GM10847 (cell line): ENCODE results near the gene RAB27A.

Experiments used
- POLR2A ChIP-seq: IDR thresholded peaks from 2 replicates; pipeline ENCODE4 v1.6.1; 2011; ENCODE audit not compliant: insufficient read length; ENCODE audit errors: extremely low read depth

The RAB27A gene

DNA sequence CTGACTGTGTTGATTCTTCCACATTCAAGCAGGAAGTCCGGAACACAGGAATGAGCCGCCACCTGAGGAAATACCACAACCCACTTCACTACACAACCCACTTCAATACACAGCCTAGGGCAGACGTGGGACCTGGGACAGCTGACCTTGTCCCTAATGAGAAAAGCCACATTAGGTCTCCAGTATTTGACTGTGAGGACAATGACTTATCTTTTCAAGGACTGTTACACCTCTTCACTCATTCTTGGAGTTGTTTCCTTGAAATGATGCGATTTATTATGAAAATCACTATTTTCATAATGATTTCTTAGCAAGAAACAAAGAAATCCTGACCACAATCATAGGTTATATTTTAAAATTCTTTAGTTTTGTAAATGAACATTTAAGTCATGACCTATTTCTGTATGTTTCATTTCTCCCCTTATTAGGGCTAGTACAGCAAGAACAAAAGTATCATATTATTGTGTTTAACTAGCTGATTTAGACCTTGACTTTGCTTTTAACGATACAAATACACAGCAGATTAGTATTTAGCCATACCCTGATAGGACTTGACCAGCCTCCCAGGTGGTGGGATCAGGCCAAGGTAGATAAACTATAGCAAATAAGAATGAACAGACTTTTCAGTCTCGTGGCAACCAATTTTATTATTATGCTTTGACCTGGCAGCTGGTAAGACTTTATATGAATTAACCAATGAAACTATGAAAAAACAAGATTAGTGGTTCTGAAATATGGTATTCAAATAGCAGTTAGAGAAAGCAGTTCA lies 6.0 kb downstream of the RAB27A start:
- TF ChIP-seq POLR2A: no peak

DNA sequence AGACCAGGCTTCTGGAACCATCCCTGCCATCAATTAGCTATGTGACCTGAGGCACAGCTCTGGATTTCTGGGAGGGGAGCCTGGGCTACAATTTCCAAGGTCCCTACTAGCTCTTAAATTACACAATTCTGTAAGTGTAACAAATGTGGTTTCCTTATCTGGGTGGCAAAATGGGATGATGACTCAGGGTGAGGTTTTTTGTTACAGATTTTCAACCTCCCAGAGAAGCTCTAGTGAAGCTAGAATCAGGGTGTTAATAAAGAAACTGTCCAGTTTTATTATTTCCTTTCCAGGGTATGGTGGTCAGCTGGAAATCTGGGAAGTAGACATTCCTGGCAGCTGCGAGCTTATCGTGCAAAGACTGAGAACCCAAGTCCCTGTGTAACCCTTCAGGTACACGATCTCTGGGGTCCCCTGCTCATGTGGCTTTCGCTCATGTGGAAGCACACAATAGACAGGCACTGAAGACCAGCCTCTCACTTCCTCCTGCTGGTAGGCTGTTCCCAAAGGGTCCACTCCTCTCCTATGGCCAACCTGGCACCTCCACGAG lies 7.3 kb downstream of the RAB27A start:
- TF ChIP-seq POLR2A: no peak

DNA sequence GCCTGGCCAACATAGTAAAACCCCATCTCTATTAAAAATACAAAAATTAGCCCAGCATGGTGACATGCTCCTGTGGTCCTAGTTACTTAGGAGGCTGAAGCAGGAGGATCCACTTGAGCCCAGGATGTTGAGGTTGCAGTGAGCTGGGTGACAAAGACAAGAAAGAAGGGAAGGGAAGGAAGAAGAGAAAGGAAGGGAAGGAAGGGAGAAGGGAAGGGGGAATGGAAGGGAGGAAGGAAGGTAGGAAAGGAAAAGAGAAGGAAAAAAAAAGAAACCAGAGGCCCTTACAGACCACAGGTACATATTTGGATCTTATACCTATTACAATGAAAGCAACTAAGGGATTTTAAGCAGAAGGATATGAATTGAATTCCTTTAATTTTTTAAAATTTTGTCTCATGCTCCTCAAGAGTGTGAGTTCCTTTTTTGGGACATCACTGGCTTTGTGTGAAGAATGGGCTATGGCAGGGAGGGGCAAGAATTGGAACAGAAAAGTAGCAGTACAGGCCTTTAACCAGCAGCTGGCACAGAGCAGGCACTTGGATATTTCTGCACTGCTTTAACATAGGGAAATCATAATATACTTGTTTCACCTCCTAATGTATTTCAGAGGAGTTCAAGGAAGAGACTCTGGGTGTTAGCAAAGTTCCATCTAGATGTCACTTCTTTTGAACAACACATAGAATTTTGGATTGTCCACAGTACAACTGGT lies 7.9 kb downstream of the RAB27A start:
- no peak for TF ChIP-seq POLR2A

DNA sequence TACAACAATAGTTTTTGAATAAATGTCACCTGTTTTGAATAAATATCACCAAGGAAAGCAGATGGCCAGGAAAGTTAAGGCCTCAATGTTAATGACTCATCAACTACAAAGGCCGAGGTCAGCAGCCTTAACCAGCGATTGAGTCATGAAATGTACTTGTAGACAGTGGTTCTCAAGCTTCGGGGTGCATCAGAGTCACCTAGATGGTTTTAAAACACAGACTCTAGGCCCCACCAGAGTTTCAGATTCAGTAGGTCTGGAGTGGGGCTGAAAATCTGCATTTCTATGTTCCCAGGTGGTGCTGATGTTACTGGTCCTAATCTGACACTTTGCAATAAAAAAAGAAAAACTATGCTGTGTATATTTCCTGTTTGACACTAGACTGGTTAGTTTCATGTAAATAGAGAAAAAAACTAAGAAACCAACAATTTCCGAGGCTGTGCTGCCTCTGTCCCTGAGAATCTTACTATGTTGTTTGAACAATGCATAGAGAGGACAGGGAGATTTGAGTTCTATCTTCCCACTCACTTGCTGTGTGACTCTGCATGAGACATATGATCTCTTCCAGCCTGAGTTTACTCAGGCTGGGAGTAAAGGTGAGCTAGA lies 9.8 kb downstream of the RAB27A start:
- no peak for TF ChIP-seq POLR2A

DNA sequence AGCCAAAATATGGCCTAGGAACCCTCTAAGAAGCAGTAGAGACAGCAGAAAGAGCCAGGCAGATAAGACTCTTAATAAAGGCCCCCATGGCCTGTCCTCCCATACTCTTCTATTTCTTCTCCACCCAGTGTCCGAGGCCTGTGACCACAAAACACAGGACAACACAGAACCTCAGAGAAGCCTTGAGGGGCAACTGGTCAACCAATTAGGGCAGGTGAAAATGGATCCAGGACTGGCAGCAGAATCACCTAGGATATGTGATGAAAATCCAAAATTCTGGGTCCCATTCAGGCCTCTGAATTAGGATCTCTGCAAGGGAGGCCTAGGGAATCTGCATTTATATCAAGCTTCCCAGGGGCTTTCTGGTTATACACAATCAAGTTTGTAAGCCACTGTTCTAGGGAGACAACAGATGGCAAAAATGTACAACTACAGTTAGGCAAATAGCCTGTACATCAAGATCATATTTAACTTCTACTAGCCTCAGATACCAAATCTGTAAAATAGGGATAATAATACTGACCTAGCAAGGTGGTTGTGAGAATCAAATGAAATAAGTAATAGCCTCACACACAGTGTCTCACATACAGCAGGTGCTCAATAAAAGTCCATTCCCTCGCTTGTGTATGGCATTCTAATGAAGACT lies 10.4 kb downstream of the RAB27A start:
- no peak for TF ChIP-seq POLR2A

DNA sequence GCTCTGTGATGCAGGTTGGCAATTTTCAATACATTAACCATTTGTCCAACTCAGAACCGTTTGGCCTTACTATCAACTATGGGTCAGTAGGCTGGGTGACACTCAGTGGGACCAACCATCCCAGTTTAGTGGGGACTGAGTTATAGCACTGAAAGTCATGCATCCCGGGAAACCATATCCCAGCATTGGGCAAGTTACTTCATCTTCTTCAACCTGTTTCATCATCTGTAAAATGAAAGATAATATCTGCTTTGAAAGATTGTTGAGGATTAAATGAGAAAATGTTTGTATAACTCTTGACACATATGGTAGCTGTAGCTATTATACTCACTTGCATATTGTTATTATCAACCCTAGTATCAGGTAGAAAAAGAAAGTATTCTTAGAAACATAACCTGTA lies 11.9 kb downstream of the RAB27A start:
- no peak for TF ChIP-seq POLR2A

DNA sequence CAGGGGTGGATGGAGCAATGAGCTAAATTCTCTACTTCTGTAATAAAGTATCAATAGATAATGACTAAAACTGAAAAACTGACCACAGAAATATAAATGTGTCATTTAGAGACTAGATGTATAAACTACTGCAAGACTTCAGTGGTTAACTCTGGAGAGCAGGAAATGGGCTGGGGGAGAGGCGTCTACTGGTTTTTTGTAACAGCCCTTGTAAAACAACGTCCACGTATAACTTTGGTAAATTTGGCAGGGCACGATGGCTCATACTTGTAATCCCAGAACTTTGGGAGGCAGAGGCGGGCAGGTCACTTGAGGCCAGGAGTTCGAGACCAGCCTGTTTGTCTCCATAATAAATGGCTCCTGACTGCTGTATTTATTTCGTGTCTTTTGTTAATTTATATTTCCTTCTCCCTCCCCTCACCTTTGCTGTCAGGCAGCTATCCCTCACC lies 12.5 kb downstream of the RAB27A start:
- TF ChIP-seq POLR2A: no peak

DNA sequence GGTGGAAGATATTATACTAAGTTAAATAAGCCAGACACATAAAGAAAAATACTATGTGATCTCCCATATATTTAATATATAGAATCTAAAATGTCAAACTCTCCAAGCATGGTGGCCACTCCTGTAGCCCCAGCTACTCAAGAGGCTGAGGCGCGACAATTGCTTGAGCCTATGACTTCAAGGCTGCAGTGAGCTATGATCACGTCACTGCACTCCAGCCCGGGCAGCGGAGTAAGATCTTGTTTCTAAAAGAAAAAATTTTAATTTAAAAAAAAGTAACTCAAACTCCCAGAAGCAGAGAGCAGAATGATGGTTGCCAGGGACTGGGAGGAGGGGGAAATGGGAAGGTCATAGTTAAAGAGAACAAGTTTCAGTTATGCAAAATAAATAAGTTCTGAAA lies 13.3 kb downstream of the RAB27A start:
- no peak for TF ChIP-seq POLR2A

DNA sequence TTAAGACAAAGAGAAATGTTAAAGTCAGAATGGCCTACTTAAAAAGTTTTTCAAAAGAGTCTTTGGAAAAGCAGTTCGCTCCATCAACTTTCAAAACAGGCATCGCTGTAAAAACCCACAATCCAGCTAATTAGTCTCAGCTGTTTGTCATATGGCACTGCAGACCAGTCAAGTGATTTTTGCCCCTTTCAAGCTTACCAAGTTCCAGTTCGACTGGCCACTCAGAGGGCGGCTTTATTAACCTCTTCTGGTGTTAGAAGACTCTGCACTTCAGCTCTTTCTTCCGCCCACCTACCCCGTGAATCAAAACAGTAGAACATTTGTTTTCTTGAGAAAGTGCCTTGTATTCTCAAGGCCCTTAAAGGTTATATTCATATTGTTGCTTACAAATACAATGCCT lies 19.3 kb downstream of the RAB27A start:
- TF ChIP-seq POLR2A: no peak

DNA sequence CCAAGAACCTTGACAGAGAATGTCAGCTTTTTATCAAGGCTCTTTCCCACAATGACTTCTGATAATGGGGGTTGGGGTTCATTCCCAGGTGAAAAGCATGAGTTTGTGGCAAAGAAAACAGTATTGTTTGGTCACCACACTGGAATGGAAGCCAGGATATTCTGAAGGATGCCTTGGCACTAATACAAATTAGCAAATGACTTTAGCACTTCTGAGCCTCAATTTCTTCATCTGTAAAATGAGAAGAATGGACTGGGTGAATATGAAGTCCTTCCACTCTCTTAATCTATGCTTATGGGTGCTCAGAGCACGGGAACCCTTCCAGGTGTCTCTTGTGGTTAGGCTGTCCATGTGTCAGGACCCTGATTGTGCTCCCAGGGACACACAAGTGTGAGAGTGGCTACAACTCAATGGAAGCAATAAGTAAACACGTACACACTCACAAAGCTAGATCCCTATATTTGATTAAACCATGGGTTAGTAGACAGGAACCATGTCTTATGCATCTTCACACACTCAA lies 21.4 kb downstream of the RAB27A start:
- TF ChIP-seq POLR2A: no peak

DNA sequence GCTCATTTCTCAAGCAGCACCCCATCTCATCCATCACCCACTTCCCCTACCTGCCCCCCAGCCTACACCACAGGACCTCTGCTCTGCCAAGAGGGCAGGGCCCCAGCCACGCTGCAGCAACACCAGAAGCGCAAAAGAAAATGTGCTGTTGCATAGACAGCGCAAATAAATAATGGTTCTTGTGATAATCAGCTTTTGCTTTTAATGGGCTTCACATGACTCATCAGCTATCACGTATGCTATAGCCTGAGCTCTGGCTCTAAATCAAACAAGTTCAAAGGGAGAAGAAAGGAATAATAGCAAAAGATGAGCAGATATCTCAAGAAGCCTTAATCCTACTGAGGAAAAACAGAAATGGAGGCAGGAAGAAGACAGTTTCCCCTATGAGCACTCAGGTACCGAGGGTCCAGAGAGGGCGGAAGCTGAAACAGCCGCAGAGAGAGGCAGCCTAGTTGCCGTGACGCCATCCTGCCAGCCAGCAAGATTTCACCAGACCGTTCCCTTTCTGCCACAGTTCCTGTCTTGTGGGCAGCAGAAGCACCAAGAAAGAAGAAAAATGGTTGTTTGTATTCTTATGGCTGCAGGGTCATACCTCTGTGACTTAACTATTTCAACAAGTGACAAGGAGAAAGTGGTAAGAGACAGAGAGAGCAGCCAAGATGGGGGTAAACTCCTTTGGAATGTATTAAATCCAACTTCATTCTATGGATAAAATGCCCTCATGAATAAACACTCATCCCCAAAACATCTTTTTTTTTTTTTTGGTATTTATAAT lies 22.0 kb downstream of the RAB27A start:
- TF ChIP-seq POLR2A: no peak

DNA sequence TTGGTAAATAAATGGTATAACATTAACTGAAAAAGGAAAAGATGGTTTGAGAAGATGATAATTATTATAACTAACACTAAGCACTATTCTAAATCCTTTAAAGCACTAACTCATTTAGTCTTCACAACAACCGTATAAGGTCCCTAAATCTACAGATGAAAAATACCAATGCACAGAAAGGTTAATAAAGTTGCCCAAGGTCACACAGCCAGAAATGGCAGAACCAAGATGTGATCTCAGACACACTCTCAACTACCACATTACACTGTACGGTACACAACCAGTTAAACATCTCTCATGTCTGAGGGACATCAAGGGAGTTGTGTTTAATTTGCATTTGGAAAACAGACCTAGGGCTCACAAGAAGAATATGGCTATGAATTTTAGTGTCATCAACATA lies 23.1 kb downstream of the RAB27A start:
- TF ChIP-seq POLR2A: no peak

DNA sequence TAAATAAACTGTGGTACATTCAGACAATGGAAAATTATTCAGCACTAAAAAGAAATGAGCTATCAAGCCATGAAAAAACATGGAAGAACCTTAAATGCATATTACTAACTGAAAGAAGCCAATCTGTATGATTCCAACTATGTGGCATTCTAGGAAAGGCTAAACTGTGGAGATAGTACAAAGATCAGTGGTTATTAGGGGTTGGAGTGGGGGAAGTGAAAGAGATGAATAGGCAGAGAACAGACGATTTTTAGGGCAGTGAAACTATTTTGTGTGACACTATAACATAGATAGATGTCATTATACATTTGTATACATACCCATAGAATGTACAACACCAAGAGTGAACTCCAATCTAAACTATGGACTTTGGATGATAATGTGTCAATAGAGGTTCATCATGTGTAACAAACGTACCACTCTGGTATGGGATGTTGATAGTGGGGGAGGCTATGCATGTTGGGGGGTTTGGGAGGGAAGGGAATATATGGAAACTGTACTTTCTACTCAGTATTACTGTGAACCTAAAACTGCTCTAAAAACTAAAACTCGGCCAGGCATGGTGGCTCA lies 29.0 kb downstream of the RAB27A start:
- no peak for TF ChIP-seq POLR2A

DNA sequence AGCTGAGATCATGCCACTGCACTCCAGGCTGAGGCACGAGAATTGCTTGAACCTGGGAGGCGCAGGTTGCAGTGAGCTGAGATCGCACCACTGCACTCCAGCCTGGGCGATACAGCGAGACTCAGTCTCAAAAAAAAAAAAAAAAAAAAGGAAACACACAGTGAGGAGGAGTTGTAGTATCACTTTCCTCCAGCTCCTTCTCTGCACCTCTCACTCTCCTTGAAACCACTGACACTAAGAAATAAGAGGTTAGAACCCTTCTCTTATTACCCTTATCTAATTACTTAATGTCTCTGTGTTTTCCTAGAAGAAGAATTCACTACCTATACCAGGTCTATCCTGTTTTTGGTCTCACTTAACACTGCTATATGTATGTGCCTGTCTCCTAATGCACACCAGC lies 31.7 kb downstream of the RAB27A start:
- TF ChIP-seq POLR2A: no peak
